ENCODE data around the gene MLF2.

The MLF2 gene

GRCh38 chr12:6782850-6783566, 30.1 kb upstream of the MLF2 start:
- Histone ChIP-seq H3K36me3 (ENCODE audit: low read length) (no peaks in the 10 kb centered on the region), H3K9me2 (replicated peaks; ENCODE audit: insufficient read depth, low read length) (no peaks in the 10 kb centered on the region), H3K27ac (ENCODE audit: low read depth, low read length) (no peak overlapping the region), H3K79me2 (ENCODE audit: insufficient read depth, low read length) (no peaks in the 10 kb centered on the region), H3K27me3 (ENCODE audit: low read length) (no peaks in the 10 kb centered on the region), H3K4me3 (ENCODE audit: insufficient read depth, low read length, poor library complexity, severe bottlenecking) (no peak overlapping the region), H3F3A (ENCODE audit: insufficient read depth) (no peaks in the 10 kb centered on the region), H3K9ac (ENCODE audit: low read length) (no peak overlapping the region), H3K9me3 (ENCODE audit: insufficient read depth, low read length) (no peaks in the 10 kb centered on the region), H2AFZ (ENCODE audit: low read depth, low read length, severe bottlenecking) (no peak overlapping the region), H4K20me1 (ENCODE audit: low read depth, low read length) (no peaks in the 10 kb centered on the region), H3K4me2 (ENCODE audit: low read depth, low read length, poor library complexity, severe bottlenecking) (no peak overlapping the region)
- TF ChIP-seq EZH2phosphoT487 (conservative IDR thresholded peaks at IDR 0.05; ENCODE audit: low read length) (no peak), CTCF (IDR thresholded peaks at IDR 0.05; ENCODE audit: insufficient read depth, low read length, poor library complexity, severe bottlenecking) (no peak)

GRCh38 chr12:6782119-6782518, 29.2 kb upstream of the MLF2 start:
- Histone ChIP-seq H4K20me1 (ENCODE audit: low read depth, low read length) (no peaks in the 10 kb centered on the region), H3F3A (ENCODE audit: insufficient read depth) (no peaks in the 10 kb centered on the region), H2AFZ (ENCODE audit: low read depth, low read length, severe bottlenecking) (no peak overlapping the region), H3K79me2 (ENCODE audit: insufficient read depth, low read length) (no peaks in the 10 kb centered on the region), H3K27me3 (ENCODE audit: low read length) (no peaks in the 10 kb centered on the region), H3K4me2 (ENCODE audit: low read depth, low read length, poor library complexity, severe bottlenecking) (no peak overlapping the region), H3K27ac (ENCODE audit: low read depth, low read length) (no peak overlapping the region), H3K9ac (ENCODE audit: low read length) (no peak overlapping the region), H3K9me2 (replicated peaks; ENCODE audit: insufficient read depth, low read length) (no peaks in the 10 kb centered on the region), H3K4me3 (ENCODE audit: insufficient read depth, low read length, poor library complexity, severe bottlenecking) (no peak overlapping the region), H3K9me3 (ENCODE audit: insufficient read depth, low read length) (no peaks in the 10 kb centered on the region), H3K36me3 (ENCODE audit: low read length) (no peaks in the 10 kb centered on the region)
- TF ChIP-seq EZH2phosphoT487 (conservative IDR thresholded peaks at IDR 0.05; ENCODE audit: low read length) (no peak), CTCF (IDR thresholded peaks at IDR 0.05; ENCODE audit: insufficient read depth, low read length, poor library complexity, severe bottlenecking) (no peak)

GRCh38 chr12:6780573-6780972, 27.6 kb upstream of the MLF2 start:
- no peaks in the 10 kb centered on the region for H3K27me3 ChIP-seq (ENCODE audit: low read length)

More at GRCh38 chr12:6780573-6780972, 27.6 kb upstream of the MLF2 start:
- Histone ChIP-seq H3K9me3 (ENCODE audit: insufficient read depth, low read length) (no peaks in the 10 kb centered on the region), H3K79me2 (ENCODE audit: insufficient read depth, low read length) (no peaks in the 10 kb centered on the region), H2AFZ (ENCODE audit: low read depth, low read length, severe bottlenecking) (no peak overlapping the region), H3K36me3 (ENCODE audit: low read length) (no peaks in the 10 kb centered on the region), H3K9ac (ENCODE audit: low read length) (no peak overlapping the region), H3F3A (ENCODE audit: insufficient read depth) (no peaks in the 10 kb centered on the region), H4K20me1 (ENCODE audit: low read depth, low read length) (no peaks in the 10 kb centered on the region), H3K4me3 (ENCODE audit: insufficient read depth, low read length, poor library complexity, severe bottlenecking) (no peak overlapping the region), H3K4me2 (ENCODE audit: low read depth, low read length, poor library complexity, severe bottlenecking) (no peak overlapping the region), H3K27ac (ENCODE audit: low read depth, low read length) (no peak overlapping the region), H3K9me2 (replicated peaks; ENCODE audit: insufficient read depth, low read length) (no peaks in the 10 kb centered on the region)
- TF ChIP-seq CTCF (IDR thresholded peaks at IDR 0.05; ENCODE audit: insufficient read depth, low read length, poor library complexity, severe bottlenecking) = no peak
- no peak for TF ChIP-seq EZH2phosphoT487 (conservative IDR thresholded peaks at IDR 0.05; ENCODE audit: low read length)
